Ascending aorta (tissue), 2 donors: Measurements from ENCODE around the gene OR10H3. TPM values are rescaled to one million over a fixed set of nuclear protein-coding genes. Genes with fewer than 3 reads are reported as not detected.
"Not testable (repeated sequence)": the region's sequence is repeated elsewhere in the genome, so short reads cannot be mapped to it uniquely, and the experiment has no call there.

Experiments
- DNase-seq, 2 donors: peaks; one replicate each; pipeline ENCODE4 v3.0.0-alpha.2; 2019; ENCODE audit warnings: low spot score in 2 of 2
- H3K27ac ChIP-seq, 2 donors: fragments of 200-600 bp; sonication (generic); one replicate each; pipeline ENCODE4 v1.5.1; 2016 to 2017; ENCODE audit warnings: mild to moderate bottlenecking in 1 of 2
- H3K27me3 ChIP-seq: fragments of 200-600 bp; sonication (generic); one replicate; pipeline ENCODE4 v1.5.1; 2017
- H3K36me3 ChIP-seq, 2 donors: fragments of 200-600 bp; sonication (generic); one replicate each; pipeline ENCODE4 v1.5.1; 2016
- H3K4me1 ChIP-seq, 2 donors: fragments of 200-600 bp; sonication (generic); one replicate each; pipeline ENCODE4 v1.5.1; 2016 to 2017; ENCODE audit warnings: mild to moderate bottlenecking in 1 of 2
- H3K4me3 ChIP-seq, 2 donors: fragments of 200-600 bp; sonication (generic); one replicate each; pipeline ENCODE4 v1.5.1; 2016 to 2017; ENCODE audit warnings: mild to moderate bottlenecking in 1 of 2
- H3K9me3 ChIP-seq, 2 donors: fragments of 200-600 bp; sonication (generic); one replicate each; pipeline ENCODE4 v1.5.1; 2016
- intact Hi-C: fragments of 100-400 bp; cut with DNase I; formaldehyde crosslinking; loops from one replicate; pipeline ENCODE4 v1.15.1; 2023
- total RNA-seq: library from RNA; depleted of rRNA; stranded (reverse); fragments of >200 nt; gene quantifications from one replicate; pipeline ENCODE4 v1.1.0, GENCODE V29; 2016
- TF ChIP-seq, protein P1 (sequence below), 3 experiments: fragments of 200-600 bp in 2 of 3; fragments of 450-650 bp in 1 of 3; sonication (generic) in 2 of 3; IDR thresholded peaks; one replicate each; pipeline ENCODE4 v1.5.1; 2016 to 2019; ENCODE audit warnings: antibody characterized with exemption in 3 of 3, mild to moderate bottlenecking in 1 of 3, moderate library complexity in 1 of 3

Gene OR10H3
- total RNA-seq, 1 donor from 2014 or later: not detected

DNA sequence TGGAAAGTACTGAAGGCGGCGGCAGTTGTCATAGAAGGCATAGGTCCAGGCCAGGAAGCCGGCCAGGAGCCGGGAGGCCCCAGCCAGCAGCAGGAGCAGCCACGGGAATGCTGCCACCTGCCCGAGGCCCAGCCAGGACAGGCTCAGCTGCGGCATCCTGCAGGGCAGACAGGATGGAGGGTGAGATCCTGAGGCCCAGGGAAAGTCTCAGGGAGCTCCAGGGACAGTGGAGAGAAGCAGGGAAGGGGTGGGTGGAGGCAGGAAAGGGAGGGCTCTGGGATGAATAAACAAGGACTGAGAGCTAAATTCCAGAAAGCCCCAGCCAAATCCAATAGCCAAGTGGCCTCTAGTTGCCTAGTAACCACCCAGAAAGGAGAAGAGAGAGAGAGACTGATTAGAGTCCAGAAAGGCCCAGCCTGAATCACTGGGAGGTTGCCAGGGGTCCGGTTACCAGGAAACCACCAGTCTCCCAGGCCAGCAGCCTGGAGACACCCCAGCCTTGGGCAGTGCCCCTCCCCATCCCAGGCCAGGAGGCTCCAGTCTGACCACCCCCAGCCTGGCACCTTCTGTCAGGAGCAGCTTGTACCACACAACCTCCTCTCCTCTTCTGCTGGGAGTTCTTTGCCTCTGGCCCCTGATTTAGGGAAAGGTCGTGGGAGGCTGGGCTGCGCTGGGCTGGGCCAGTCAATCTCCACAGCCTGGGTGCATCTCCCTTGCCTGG, 42.1 kb downstream of the OR10H3 start:
- Histone ChIP-seq H3K27me3 (no peaks in the 10 kb centered on the region), H3K4me1 (peaks cover 5 to 11% of the 10 kb centered on the region in 2 donors), H3K36me3 (no peaks in the 10 kb centered on the region), H3K9me3 (no peaks in the 10 kb centered on the region), H3K27ac (peak overlapping the region; percentile 84 to 85), H3K4me3 (peak overlapping the region in 1 of 2 donors; percentile 27)
- intact Hi-C loops: loop anchor here (1.0 kb wide), 1 partner anchor 56 kb away; no protein-coding TSS in a partner anchor
- TF ChIP-seq, protein P1, sequence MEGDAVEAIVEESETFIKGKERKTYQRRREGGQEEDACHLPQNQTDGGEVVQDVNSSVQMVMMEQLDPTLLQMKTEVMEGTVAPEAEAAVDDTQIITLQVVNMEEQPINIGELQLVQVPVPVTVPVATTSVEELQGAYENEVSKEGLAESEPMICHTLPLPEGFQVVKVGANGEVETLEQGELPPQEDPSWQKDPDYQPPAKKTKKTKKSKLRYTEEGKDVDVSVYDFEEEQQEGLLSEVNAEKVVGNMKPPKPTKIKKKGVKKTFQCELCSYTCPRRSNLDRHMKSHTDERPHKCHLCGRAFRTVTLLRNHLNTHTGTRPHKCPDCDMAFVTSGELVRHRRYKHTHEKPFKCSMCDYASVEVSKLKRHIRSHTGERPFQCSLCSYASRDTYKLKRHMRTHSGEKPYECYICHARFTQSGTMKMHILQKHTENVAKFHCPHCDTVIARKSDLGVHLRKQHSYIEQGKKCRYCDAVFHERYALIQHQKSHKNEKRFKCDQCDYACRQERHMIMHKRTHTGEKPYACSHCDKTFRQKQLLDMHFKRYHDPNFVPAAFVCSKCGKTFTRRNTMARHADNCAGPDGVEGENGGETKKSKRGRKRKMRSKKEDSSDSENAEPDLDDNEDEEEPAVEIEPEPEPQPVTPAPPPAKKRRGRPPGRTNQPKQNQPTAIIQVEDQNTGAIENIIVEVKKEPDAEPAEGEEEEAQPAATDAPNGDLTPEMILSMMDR (IDR thresholded peaks at IDR 0.05): no peak
- DNase-seq: peak in 1 of 2 donors; percentile 91

DNA sequence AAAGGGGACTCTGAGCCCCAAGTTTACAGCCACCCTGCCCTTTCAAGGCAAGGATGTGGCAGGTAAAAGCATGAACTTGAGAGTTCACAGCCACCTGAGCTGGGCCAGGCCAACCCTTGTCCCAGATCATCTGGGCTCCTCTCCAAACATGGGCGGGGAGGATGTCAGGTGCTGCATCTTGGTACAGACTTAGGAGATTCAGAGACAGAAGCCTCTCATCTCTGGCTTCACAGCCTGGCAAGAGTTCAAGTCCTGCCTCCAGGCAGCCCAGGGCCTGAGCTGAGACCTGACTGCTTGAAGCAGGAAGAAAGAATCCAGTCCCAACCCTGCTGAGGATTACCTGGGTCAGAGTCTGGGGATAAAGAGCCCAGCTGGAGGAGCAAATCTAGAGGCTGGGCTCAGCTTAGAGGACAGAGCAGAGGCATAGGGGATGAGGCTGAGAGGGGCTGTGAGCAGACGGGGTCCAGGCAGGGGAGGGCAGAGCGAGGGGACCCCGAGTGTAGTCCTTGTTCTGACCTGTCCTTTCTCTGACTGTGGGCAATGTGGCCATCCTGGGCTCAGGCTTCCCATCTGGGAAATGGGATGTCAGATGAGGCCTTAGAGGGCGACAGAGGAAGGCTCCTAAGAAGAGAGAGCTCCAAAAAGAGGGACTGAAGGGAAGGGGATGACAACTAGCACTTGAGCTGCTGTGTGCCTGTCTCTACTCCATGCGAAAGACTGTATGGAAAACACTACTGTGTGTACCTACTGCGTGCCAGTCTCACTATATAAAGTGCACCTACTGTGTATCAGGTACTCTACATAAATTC, 43.0 kb downstream of the OR10H3 start:
- H3K4me3 ChIP-seq: no peak overlapping the region
- H3K36me3 ChIP-seq: no peaks in the 10 kb centered on the region
- H3K27ac ChIP-seq: peak overlapping the region; percentile 84 to 85
- TF ChIP-seq, protein P1 (IDR thresholded peaks at IDR 0.05): no peak
- no peaks in the 10 kb centered on the region for H3K9me3 ChIP-seq
- DNase-seq: no peak
- no peaks in the 10 kb centered on the region for H3K27me3 ChIP-seq
- intact Hi-C loops: loop anchor here (1.0 kb wide), 1 partner anchor 55 kb away; no protein-coding TSS in a partner anchor
- peaks cover 5 to 11% of the 10 kb centered on the region in 2 donors for H3K4me1 ChIP-seq

DNA sequence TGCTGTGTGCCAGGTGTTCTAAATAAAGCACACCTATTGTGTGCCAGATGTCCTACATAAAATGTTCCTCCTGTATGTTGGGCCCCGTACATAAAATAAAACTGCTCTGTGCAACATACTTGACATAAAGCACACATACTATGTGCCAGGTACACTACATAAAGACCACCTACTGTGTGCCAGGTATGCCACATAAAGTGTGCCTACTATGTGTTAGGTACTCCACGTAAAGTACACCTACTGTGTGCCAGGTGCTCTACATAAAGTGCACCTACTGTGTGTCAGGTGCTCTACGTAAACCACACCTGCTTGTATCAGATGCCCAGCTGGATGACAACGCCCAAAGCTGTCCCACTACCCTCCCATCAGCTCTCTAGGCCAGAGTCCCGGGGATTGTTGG, 43.9 kb downstream of the OR10H3 start:
- Histone ChIP-seq H3K27ac (no peak overlapping the region), H3K4me1 (peaks cover 5 to 11% of the 10 kb centered on the region in 2 donors), H3K4me3 (no peak overlapping the region), H3K36me3 (no peaks in the 10 kb centered on the region), H3K27me3 (no peaks in the 10 kb centered on the region), H3K9me3 (no peaks in the 10 kb centered on the region)
- DNase-seq: no peak
- intact Hi-C loops: no loop called here
- TF ChIP-seq, protein P1 (IDR thresholded peaks at IDR 0.05): no peak

DNA sequence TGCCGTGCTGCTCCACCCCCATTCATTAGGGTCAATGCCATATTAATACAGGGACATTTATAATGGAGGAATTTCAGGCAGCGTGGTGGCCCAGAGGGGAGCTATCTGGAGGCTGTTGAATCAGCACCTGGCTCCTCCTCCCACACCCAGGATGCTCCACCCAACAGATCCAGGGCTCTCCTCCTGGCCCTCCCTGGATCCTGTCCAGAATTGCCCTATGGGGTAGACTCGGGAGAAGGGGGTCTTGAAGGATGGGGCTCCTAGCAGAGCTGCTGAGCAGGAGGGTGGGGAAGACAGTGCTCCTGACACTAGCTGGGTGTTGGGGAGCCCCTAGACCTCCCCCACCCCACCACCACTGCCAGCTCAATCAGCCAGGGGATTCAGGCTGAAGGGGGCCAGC, 44.4 kb downstream of the OR10H3 start:
- Histone ChIP-seq H3K4me3 (no peak overlapping the region), H3K27ac (no peak overlapping the region), H3K36me3 (no peaks in the 10 kb centered on the region), H3K27me3 (no peaks in the 10 kb centered on the region), H3K9me3 (no peaks in the 10 kb centered on the region), H3K4me1 (peaks cover 5 to 11% of the 10 kb centered on the region in 2 donors)
- no peak for DNase-seq
- TF ChIP-seq, protein P1 (IDR thresholded peaks at IDR 0.05): no peak
- intact Hi-C loops: no loop called here

DNA sequence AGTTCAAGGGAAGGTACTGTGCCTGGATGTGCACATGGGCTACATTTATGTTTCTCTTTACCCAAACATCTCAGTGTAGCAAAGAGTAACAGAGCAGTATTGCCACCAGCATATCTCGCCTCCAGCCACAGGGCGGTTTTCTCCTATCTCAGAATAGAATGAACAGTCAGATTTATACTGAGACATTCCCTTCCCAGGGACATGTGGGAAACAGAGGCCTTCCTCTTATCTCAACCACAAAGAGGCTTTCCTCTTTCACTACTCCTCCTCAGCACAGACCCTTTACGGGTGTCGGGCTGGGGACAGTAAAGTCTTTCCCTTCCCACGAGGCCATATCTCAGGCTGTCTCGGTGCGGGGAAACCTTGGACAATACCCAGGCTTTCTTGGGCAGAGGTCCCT, 45.1 kb downstream of the OR10H3 start:
- H3K4me1 ChIP-seq: peaks cover 5 to 11% of the 10 kb centered on the region in 2 donors
- DNase-seq, H3K27ac ChIP-seq, H3K4me3 ChIP-seq, H3K36me3 ChIP-seq, H3K9me3 ChIP-seq, intact Hi-C loops, H3K27me3 ChIP-seq: not testable (repeated sequence)

DNA sequence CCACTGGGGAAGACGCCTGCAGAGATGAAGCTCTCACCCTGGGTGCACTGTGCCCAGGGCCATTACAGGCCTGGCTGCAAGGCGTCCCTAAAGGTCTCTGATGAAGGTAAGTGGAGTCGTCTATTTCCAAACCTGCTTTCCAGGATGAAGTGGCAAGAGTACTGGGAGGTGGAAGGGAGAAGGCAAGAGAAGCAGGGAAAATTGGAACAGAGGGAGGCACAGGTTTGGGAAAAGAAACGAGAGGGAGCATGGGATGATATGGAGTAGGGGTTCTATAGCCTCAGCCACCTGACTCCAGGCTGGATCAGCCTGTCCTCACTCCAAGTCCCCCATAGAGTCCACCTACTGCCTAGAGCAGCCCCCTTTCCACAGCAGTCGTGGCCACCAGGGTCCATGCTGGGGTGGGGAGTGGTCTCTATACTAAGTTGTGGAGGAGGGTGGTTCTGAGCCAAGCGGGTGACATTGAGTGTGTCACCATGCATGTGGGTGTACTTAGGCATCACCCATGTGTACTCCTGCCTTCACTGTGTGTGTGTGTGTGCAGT, 49.9 kb downstream of the OR10H3 start, which contains the start of gene OR10H5:
Gene OR10H5 (plus strand): TSS at position 51 of the 545 bp plus-strand sequence. CDS start 6,388 bp downstream, outside the sequence.
- intact Hi-C loops: no loop called here
- TF ChIP-seq, protein P1 (IDR thresholded peaks at IDR 0.05): no peak
- no peak within 1 kb of the TSS for H3K27ac ChIP-seq
- no peak for DNase-seq
- H3K4me1 ChIP-seq: no peaks in the 10 kb centered on the region
- H3K27me3 ChIP-seq: no peaks in the 10 kb centered on the region
- no peaks in the 10 kb centered on the region for H3K36me3 ChIP-seq
- H3K9me3 ChIP-seq: no peaks in the 10 kb centered on the region
- H3K4me3 ChIP-seq: no peak within 1 kb of the TSS
